Skin of body (tissue), 2 donors: ENCODE data around the gene KRTAP9-1. TPM values are rescaled to one million over a fixed set of nuclear protein-coding genes. Genes with fewer than 3 reads are reported as not detected.
"Not testable (repeated sequence)": the region's sequence is repeated elsewhere in the genome, so short reads cannot be mapped to it uniquely, and the experiment has no call there.

Experiments used
- DNase-seq: peaks from one replicate; lab custom pipeline; 2025; lab: John Stamatoyannopoulos, UW
- total RNA-seq: library from RNA; depleted of rRNA; stranded (reverse); fragments of >200 nt; gene quantifications from one replicate; pipeline ENCODE4 v1.2.3, GENCODE V29; 2014

KRTAP9-1 gene, protein sequence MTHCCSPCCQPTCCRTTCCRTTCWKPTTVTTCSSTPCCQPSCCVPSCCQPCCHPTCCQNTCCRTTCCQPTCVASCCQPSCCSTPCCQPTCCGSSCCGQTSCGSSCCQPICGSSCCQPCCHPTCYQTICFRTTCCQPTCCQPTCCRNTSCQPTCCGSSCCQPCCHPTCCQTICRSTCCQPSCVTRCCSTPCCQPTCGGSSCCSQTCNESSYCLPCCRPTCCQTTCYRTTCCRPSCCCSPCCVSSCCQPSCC
- total RNA-seq, result not detected

DNA sequence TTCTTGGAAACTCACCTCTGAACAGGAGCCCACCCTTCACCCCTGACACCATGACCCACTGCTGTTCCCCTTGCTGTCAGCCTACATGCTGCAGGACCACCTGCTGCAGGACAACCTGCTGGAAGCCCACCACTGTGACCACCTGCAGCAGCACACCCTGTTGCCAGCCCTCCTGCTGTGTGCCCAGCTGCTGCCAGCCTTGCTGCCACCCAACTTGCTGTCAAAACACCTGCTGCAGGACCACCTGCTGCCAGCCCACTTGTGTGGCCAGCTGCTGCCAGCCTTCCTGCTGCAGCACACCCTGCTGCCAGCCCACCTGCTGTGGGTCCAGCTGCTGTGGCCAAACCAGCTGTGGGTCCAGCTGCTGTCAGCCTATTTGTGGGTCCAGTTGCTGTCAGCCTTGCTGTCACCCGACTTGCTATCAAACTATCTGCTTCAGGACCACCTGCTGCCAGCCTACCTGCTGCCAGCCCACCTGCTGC lies at the start of gene KRTAP9-1:
Gene KRTAP9-1, plus strand, starts transcription at position 51 of the 482 bp plus-strand sequence. Its CDS starts 0 bp downstream, at position 51.
- not testable (repeated sequence) for DNase-seq

DNA sequence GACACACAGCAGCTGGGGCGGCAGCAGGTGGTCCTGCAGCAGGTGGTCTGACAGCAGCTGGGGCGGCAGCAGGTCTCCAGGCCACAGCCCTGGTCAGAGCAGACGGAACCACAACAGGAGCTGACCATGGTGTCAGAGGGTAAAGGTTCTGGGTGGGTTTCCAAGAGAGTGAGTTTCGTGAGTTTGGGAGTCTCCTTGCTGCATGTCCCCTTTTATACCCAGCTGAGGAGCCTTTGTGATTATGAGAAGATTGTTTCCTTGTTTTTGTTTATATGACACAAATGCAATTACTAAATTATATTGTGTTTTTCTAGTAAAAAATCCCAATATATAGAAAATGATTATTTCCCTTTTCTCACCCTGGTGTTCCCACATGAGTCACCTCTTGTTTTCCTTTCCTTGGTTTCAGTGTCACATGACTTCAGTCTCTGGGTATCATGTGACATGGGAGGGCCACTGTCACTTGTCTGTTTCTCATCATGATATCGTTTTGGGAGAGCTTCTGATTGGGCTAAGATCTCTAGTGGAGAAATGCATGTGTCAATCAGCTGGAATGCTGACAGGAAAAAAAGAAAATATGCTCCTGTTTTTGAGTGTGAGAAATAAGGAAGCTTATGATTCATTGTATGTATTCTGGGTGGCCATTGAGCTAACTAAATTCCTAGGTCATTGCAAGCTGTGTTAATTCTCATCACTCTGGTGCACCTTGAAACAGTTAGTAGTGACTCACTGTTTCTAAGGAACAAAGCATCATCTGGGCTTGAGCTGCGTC lies 49.1 kb upstream of the KRTAP9-1 start, which contains the start of gene KRTAP4-6:
Gene KRTAP4-6, minus strand, starts transcription at position 185 of the 772 bp plus-strand sequence. Its CDS starts 57 bp downstream, at position 128.
- no peak for DNase-seq

DNA sequence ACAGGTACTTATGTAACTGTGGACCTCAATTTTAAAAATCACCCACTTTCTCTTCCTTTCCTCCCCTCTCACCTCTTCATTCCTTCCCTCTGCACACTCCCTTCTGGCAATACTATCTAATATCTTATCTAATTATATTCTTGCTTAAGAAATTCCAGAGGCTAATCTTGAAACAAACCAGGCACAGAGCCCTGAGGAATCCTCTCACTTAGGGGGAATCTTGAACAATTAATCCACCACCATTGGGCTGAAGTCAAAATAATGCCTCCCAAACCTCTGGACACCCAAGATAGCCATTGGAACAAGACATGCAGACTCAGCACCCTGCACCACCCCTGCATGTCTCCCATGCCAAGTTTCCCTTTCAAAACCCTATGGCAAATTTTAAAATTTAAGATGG lies 48.3 kb upstream of the KRTAP9-1 start:
- DNase-seq, result no peak

DNA sequence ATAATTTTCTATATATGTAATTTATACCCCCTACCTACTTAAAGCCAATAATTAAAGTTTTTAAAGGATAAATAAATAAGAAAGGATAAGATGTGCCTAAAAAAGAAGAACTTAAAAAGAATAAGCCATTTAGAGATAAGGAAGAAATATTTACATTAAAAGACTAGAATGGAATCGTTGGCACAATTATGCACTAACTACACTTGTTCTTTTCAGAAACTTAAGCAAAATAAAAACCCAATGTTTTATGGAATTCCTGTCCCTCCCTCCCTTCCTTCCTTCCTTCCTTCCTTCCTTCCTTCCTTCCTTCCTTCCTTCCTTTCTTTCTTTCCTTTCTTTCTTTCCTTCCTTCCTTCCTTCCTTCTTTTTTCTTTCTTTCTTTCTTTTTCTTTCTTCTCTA lies 44.8 kb upstream of the KRTAP9-1 start:
- no peak for DNase-seq

DNA sequence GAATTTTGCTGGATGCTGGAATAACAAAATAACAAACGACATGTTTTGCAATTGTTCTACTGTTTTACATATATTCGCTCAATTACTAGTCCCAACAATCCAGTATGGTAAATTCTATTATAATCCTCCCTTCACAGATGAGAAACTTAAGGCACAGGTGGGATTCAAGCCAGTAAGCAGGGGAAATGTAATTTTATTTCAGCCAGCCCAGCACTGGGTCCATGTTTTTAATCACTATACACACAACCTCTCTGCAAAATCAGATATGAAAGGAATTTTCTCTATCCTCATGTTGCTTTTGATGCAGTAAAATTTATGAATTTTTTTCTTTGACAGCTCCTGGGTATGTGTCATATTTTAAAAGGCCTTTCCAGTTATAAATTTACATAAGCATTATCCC lies 44.4 kb upstream of the KRTAP9-1 start:
- no peak for DNase-seq

DNA sequence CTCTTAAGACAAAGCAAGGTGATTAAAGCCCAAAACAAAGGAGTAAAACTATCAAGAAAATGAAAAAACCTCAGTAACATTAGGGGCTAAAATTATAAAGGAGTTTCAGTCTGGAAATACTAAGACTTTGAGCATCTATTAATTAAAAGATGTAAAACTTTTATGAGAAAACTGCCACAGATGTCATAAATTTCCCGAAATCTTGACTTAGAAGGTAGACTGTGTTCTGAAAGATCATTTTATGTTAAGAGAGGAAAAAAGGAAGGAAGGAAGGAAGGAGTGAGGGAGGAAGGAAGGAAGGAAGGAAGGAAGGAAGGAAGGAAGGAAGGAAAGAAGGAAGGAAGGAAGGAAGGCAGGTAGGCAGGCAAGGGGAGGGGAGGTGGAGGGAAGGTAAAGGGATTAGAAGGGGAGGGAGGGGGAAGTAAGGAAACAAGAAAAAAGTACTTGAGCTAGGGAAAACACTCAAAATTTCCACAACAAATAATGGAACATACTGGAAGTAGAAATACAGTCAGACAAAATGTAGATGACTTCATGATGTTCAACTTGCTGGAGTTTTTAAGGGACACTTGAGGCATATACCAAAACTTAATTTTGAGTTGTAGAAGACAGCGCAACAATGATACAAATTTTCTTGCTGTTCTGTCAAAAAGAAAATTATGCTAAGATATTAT lies 42.0 kb upstream of the KRTAP9-1 start:
- DNase-seq, result no peak

DNA sequence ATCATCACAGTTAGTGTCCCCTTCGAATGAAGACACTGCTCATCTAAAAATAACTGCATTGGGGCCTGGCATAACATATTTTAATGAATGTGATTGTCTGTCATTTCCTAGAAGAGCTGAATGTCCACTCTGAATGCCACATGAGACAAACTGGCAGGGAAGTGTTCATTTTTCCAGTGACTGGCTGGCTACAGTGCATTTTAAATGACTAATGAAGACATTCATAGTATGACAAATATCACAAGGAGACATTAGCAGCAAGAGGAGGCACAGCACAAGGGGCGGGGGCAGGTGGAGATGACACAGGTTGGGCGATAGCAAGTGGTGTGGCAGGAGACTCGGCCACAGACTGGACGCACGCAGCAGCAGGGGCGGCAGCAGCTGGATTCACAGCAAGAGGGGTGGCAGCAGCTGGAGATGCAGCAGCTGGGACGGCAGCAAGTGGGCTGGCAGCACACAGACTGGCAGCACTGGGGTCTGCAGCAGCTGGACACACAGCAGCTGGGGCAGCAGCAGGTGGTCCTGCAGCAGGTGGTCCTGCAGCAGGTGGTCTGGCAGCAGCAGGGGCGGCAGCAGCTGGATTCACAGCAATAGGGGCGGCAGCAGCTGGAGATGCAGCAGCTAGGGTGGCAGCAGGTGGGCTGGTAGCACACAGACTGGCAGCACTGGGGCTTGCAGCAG lies 40.6 kb upstream of the KRTAP9-1 start:
- not testable (repeated sequence) for DNase-seq

DNA sequence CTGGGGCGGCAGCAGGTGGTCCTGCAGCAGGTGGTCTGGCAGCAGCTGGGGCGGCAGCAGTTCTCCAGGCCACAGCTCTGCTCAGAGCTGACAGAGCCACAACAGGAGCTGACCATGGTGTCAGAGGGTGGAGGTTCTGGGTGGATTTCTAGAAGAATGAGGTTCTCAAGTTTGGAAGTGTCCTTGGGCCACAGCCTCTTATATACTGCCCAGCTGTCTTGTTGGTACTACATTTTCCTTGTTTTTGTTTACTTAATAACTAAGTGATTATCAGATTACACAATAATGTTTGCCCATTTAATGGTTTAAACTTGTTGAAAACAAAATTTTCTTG lies 40.1 kb upstream of the KRTAP9-1 start, which contains the start of gene KRTAP4-5:
Gene KRTAP4-5, minus strand, starts transcription at position 174 of the 334 bp plus-strand sequence. Its CDS starts 58 bp downstream, at position 116.
- DNase-seq, result no peak

DNA sequence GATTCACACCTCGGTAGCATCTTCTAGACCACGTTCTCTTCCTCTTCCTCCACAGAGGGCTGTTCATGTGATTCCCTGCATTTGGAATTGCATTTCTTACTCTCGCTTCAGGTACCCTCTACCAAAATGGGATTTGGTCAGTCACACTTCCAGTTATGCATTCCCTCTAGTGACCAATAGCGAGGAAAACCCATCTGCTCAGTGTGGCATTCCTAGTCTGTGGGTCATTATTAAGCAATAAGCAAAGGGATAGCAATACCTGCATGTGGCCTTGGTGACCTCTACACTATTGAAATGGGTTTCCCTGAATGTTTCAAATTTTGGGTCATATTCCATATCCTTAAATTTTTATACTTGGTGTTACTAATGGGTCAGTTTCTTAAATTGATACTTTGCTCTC lies 39.7 kb upstream of the KRTAP9-1 start:
- no peak for DNase-seq

DNA sequence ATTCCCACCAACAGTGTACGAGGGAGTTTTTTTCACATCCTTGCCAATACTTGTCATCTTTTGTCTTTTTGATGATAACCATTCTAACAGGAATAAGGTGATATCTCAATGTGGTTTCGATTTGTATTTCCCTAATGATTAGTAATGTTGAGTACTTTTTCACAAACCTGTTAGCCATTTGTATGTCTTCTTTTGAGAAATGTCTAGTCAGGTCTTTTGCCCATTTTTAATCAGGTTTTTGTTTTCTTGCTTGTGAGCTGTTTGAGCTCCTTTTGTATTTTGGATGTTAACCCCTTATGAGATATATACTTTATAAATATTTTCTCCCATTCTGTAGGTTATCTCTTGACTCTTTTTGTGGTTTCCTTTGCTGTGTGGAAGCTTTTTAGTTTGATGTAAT lies 38.2 kb upstream of the KRTAP9-1 start:
- no peak for DNase-seq

DNA sequence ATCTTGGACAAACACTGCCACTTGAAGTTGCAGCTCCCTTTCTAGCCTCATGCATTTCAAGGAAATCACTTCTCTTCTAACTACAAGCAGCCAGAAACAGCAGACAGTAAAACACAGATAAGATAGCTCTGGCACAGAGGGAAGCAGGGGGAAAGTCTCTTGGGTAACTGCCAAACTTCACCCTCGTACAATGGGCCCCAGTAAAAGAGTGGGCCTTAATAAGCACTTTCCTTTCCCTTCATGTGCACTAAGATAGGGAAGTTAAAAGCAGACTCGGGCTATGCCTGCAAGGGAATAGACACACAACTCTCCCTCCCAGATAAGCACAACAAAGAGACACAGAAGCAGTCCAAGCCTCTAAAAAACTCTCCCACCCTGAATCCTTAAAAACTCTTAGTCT lies 35.8 kb upstream of the KRTAP9-1 start:
- DNase-seq, result no peak

DNA sequence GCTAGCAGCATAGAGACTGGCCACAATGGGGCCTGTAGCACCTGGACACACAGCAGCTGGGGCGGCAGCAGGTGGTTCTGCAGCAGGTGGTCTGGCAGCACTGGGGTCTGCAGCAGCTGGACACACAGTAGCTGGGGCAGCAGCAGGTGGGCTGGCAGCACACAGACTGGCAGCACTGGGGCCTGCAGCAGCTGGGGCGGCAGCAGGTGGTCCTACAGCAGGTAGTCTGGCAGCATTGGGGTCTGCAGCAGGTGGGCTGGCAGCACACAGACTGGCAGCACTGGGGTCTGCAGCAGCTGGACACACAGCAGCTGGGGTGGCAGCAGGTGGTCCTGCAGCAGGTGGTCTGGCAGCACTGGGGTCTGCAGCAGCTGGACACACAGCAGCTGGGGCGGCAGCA lies 29.5 kb upstream of the KRTAP9-1 start:
- not testable (repeated sequence) for DNase-seq

DNA sequence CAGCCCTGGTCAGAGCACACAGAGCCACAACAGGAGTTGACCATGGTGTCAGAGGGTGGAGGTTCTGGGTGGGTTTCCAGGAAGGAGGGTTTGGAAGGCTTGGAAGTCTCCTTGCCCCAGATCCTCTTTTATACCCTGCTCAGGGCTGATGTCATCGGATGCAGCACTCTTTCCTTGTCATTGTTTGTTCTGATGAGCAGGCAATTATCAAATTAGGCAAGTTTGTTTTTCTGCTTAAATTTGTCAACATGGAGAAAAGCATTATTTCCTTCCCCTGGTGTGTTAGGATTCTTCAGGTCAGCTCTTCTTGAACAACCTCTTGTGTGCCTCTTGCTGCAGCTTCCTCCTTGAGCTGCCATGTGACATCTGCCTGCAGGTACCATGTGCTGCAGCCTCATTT lies 29.0 kb upstream of the KRTAP9-1 start, which contains the start of gene KRTAP4-4:
Gene KRTAP4-4, minus strand, starts transcription at position 101 of the 400 bp plus-strand sequence. Its CDS starts 57 bp downstream, at position 44.
- DNase-seq, result no peak

DNA sequence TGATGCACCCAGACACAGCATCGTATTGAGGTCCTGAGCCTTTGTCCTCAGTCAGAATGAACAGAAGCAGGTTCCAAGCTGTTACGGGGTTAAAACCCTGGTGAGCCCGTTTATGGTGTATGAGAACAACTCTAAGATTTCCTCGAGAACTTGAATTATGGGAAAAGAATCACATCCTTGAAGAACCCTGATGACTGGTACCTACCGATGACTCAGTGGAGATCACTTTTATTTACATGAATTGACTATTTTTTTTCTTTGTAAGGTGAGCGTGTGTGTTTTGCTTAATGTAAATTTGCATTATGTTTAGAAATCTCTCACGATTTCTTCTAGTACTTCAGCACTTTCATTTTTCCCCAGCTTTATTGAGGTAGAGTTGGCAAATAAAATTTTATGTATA lies 25.9 kb upstream of the KRTAP9-1 start:
- no peak for DNase-seq

DNA sequence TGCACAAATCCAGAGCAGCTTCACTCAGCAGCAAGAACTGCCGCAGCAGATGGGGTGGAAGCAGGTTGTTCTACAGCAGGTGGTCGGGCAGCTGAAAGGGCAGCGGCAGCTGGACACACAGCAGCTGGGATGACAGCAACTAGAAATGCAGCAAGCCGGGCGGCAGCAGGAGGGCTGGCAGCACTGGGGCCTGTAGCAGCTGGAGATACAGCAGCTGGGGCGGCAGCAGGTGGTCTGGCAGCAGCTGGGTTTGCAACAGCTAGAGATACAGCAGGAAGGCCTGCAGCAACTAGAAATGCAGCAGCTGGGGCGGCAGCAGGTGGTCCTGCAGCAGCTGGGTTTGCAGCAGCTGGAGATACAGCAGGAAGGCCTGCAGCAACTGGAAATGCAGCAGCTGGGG lies 22.1 kb upstream of the KRTAP9-1 start:
- no peak for DNase-seq

DNA sequence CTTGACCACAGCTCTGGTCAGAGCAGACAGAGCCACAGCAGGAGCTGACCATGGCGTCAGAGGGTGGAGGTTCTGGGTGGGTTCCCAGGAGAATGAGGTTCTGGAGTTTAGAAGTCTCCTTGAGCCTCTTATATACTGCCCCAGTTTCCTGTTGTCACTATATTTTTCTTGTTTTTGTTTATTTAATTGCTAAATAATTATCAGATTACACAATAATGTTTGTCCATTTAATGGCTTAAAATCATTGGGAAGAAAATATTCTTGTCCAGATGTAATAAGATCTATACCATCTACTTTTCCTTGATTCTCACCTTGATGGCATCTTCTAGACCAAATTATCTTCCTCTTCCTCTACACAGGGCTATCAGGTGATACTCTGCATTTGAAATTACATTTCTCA lies 21.6 kb upstream of the KRTAP9-1 start, which contains the start of gene KRTAP4-3:
Gene KRTAP4-3, minus strand, starts transcription at position 101 of the 400 bp plus-strand sequence. Its CDS starts 49 bp downstream, at position 52.
- no peak for DNase-seq

DNA sequence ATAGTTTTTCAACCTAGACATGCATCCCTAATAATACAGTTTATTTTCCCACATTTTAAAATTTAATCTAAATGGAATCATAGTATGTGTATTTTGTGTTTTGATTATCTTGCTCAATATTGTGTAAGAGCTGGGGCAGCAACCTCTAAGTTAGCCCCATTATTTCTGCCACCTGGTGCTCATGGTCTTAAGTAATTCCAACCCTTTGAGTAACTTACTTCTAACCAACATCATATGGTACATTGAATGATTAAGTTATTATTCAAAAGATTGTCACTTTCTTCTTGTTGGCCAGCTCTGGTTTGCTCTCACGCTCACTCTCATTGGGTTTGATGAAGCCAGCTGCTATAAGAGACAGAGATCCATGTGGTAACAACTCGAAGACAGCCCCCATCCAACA lies 17.8 kb upstream of the KRTAP9-1 start:
- DNase-seq, result no peak

DNA sequence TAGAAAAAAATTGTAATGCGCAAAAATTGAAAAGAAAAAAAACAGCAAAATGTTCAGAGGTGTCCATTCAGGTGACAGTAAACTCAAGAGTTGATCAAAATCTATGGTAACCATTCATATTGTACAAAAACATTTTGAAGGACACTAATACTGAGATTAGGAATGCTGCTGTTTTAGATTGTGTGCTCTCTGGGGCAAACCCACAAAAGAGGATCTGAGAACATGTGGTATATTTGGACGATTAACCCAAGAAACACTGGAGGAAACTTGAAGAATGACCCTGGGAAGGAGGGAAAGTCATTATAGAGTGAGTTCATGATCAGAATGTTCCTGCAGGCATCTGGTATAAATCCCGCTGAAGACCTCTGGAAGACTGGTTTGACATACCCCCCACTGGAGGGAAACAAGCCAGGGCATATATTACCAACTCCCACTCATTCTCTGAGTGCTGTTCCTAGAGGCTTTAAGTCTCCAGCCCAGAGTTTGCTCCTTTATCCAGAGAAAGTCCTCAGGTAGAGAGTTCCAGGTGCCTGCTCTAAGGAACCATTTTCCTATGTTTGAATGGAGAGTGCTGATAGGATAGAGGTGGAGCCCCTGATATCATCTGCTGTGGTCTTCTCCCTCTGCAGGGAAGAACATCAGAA lies 12.8 kb upstream of the KRTAP9-1 start:
- no peak for DNase-seq

DNA sequence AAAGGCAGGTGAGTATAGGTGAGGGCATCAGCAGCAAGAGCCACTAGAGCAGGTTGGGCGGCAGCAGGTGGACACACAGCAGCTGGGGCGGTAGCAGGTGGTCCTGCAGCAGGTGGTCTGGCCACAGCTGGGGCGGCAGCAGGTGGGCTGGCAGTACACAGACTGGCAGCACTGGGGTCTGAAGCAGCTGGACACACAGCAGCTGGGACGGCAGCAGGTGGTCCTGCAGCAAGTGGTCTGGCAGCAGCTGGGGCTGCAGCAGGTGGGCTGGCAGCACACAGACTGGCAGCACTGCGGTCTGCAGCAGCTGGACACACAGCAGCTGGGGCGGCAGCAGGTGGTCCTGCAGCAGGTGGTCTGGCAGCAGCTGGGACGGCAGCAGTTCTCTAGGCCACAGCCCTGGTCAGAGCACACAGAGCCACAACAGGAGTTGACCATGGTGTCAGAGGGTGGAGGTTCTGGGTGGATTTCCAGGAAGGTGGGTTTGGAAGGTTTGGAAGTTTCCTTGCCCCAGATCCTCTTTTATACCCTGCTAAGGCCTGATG lies 11.9 kb upstream of the KRTAP9-1 start, which contains the start of gene KRTAP4-2:
Gene KRTAP4-2, minus strand, starts transcription at position 495 of the 545 bp plus-strand sequence. Its CDS starts 57 bp downstream, at position 438.
- no peak for DNase-seq

DNA sequence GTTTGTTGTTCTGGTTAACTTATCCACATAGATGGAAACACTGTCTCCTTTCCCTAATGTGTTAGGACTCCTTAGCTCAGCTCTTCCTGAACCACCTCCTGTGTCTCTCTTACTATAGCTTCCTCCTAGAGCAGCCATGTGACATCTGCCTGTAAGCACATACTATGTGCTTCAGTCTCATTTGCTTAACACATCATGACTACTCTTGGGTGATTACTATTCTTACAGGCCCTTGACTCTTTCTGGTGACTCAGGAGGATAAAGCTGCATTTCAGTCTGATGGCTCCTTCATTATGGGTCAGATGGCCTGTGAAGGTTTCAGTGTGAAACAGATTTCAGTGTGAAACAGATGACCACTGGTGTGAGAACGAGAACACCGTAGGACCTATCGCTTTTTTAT lies 11.3 kb upstream of the KRTAP9-1 start:
- no peak for DNase-seq
